Measurements from ENCODE around the gene GRK4.

The GRK4 gene

DNA sequence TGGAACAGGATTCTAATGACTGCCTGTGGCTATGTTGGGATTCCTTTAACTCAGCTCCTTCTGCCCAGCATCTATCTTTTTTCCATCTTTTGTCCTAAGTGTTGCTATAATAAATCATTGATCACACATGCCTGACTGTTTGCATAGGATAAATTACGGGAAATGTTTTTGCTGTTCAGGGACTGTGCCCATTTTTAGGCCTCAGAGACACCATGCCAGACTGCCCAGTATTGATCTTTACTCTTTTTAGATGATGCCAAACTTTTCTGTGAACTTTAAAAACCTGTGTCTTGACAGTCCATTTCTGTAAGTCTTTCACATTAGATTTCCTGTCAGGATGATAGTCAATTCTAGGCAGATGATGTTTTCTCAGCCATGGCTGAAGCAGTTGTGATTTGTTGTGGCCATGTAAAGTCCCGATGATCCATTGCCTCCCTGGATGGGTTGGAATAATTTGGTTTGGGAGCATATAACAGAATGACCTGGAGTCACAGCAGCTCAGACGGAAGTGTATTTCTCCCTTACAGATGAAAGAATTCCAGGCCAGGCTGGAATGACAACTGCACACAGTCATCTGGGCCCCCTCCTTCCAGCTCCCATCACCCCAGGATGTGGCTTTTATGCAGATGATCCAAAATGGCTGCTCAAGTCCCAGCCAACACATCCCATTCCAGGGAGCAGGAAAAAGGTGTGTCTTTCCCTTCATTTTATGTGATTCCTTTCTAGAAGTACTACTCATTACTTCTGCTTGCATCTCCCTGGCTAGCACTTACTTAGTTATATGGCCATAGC is 107.5 kb downstream of the GRK4 start:
- peak; percentile 79 for DNase-seq (ENCODE audit: low spot score)

DNA sequence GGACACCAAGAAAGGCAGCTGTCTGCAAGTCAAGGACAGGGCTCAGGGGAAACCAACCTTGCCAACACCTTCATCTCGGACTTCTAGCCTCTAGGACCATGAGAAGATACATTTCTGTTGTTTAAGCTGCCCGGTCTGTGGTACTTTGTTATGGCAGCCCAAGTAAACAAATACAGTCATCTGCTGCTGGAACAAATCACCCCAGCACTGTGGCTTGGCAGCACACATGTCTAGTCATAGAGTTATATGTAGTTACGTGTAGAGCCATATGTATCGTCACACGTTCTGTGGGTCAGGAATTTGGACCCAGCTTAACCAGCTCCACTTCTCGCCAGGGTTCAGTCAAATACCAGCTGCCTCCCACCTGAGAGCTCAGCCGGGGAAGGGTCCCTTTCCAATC is 108.4 kb downstream of the GRK4 start:
- DNase-seq (ENCODE audit: low spot score): no peak

- DNase-seq (ENCODE audit: low spot score): no peak
These were observed 110.0 kb downstream of the GRK4 start for GRCh38 chr4:3073158-3074077.

DNA sequence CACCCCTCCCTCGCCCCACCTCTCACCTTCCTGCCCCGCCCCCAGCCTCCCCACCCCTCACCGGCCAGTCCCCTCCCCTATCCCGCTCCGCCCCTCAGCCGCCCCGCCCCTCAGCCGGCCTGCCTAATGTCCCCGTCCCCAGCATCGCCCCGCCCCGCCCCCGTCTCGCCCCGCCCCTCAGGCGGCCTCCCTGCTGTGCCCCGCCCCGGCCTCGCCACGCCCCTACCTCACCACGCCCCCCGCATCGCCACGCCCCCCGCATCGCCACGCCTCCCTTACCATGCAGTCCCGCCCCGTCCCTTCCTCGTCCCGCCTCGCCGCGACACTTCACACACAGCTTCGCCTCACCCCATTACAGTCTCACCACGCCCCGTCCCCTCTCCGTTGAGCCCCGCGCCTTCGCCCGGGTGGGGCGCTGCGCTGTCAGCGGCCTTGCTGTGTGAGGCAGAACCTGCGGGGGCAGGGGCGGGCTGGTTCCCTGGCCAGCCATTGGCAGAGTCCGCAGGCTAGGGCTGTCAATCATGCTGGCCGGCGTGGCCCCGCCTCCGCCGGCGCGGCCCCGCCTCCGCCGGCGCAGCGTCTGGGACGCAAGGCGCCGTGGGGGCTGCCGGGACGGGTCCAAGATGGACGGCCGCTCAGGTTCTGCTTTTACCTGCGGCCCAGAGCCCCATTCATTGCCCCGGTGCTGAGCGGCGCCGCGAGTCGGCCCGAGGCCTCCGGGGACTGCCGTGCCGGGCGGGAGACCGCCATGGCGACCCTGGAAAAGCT is 110.9 kb downstream of the GRK4 start, which contains the start of the genes HTT and HTT-AS:
HTT (plus strand) TSS at position 604 of the 768 bp plus-strand sequence; CDS start at position 749, 145 bp downstream.
HTT-AS (minus strand) TSS at position 461 of the 768 bp plus-strand sequence.
- peak; percentile 96 for DNase-seq (ENCODE audit: low spot score)

- peak; percentile 77 for DNase-seq (ENCODE audit: low spot score)
These were observed 111.7 kb downstream of the GRK4 start for GRCh38 chr4:3074846-3075651.

DNA sequence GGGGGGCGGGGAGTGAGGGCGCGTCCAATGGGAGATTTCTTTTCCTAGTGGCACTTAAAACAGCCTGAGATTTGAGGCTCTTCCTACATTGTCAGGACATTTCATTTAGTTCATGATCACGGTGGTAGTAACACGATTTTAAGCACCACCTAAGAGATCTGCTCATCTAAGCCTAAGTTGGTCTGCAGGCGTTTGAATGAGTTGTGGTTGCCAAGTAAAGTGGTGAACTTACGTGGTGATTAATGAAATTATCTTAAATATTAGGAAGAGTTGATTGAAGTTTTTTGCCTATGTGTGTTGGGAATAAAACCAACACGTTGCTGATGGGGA is 112.2 kb downstream of the GRK4 start:
- DNase-seq (ENCODE audit: low spot score): no peak

DNA sequence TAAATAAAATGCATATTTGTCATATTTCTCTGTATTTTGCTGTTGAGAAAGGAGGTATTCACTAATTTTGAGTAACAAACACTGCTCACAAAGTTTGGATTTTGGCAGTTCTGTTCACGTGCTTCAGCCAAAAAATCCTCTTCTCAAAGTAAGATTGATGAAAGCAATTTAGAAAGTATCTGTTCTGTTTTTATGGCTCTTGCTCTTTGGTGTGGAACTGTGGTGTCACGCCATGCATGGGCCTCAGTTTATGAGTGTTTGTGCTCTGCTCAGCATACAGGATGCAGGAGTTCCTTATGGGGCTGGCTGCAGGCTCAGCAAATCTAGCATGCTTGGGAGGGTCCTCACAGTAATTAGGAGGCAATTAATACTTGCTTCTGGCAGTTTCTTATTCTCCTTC is 114.4 kb downstream of the GRK4 start:
- DNase-seq (ENCODE audit: low spot score): no peak

- no peak for DNase-seq (ENCODE audit: low spot score)
These were observed 116.3 kb downstream of the GRK4 start for GRCh38 chr4:3079694-3080123.

DNA sequence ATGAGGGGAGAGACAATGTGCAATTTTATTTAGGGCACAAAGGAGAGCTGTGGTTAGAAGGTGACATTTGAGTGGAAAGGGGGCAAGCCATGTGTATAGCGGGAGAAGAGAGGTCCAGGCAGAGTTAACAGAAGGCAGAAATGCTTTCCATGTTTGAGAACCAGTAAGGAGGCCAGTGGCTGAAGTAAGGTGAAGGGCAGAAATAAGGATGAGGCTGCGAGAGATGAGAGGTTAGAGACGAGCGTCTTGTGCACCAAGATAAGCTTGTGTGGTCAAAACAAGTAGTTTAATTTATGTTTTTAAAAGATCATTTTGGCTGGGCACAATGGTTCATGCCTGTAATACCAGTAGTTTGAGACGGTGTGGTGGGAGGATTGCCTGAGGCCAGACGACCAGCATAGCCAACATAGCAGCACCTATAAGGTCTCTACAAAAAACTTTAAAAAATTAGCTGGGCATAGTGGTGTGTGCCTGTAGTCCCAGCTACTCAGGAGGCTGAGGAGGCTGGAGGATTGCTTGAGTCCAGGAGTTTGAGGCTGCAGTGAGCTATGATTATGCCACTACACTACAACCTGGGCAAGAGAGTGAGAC is 119.6 kb downstream of the GRK4 start:
- DNase-seq (ENCODE audit: low spot score): no peak

DNA sequence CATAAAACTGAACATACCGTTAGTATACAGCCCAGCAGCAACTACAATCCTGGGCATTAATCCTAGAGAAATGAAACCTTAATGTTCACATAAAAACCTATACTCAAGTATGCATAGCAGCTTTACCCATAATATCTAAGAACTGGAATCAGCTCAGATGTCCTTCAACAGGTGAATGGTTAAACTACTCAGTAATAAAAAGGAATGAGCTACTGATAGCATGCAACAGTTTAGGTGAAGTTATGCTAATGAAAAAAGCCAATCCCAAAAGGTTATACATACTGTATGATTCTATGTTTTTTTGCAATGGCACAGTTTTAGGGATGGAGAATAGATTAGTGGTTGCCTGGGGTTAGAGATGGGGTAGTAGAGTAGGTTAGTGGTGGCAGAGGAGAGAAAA is 120.4 kb downstream of the GRK4 start:
- DNase-seq (ENCODE audit: low spot score): no peak

DNA sequence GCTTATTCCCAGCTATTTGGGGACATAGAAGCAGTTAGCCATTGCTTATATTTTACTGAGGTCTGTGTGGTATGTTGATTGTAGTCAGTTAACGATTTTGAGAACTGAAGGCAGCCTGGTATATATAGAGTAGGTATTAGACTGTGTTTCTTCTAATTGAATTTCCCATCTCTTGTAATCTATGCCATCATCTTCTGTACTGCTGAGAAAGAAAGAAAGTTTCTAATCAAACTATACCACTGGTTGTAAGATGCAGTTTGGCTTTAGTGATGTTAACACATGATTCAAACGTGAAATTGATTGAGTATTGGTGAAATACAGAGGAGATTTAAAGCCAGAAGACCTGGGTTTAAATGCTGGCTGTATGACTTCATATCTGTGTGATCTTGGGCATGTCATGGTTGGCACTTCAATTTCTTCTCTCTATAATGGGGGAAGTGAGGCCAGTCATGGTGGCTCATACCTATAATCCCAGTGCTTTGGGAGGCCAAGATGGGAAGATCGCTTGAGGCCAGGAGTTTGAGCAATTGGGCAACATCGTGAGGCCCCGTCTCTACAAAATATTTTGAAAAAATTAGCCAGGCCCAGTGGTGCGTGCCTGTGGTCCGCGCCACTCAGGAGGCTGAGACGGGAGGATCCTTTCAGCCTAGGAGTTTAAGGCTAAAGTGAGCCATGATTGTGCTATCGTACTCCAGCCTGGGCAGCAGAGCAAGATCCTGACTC is 122.7 kb downstream of the GRK4 start:
- DNase-seq (ENCODE audit: low spot score): no peak

DNA sequence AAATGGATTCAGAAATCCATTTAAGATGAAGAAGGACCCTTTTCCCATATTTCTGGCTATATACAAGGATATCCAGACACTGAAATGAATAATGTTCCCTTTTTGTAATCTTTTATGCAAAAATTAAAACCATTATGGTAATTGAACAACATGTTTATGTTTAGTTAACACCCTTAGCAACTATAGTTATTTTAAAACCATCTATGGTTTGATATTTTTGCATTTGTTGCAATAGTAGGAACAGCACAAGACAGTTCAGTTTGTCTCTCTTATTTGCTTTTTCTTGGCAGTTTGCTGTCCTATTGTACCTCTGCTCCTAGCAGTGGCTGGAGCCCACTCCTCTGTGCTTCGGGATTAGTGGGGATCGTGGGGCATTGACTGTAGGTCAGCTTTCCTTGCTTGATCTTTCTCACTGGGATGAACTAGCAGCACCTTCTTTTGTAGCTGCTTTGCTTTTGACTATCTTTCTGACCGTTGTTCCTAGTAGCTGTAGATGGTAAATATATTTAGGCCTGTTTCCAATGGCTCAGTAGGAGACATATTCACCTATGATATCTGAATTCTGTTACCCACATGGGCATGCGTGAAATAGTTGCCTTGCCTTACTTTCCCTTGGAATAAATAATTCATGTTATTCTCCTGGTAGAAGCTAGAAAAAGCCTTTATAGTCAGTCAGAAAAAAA is 123.9 kb downstream of the GRK4 start:
- DNase-seq (ENCODE audit: low spot score): no peak

All from hepatic stellate cell (primary cell).